Bronchial epithelial cell (primary cell): ENCODE measurements around the gene CSNK1G1. TPM values are rescaled to one million over a fixed set of nuclear protein-coding genes. Genes with fewer than 3 reads are reported as not detected.

Source experiments
- DNase-seq: peaks from one replicate; pipeline ENCODE4 v3.0.0-alpha.2; 2010; ENCODE audit warnings: low read depth
- FAIRE-seq: peaks from 2 replicates; lab custom pipeline; 2011; peaks lifted over from hg19 to GRCh38; lab: Jason Lieb, UNC
- H3K27me3 ChIP-seq: 2 replicates; pipeline ENCODE4 v1.5.1; 2011; ENCODE audit warnings: low read length; ENCODE audit not compliant: control insufficient read depth, insufficient read depth
- H3K36me3 ChIP-seq: 2 replicates; pipeline ENCODE4 v1.5.1; 2011; ENCODE audit warnings: low read length; ENCODE audit not compliant: control insufficient read depth, insufficient read depth
- H3K4me3 ChIP-seq: 2 replicates; pipeline ENCODE4 v1.5.1; 2011; ENCODE audit warnings: mild to moderate bottlenecking, low read depth, low read length, control low read depth
- total RNA-seq: library from RNA; depleted of rRNA; stranded (reverse); fragments of >200 nt; gene quantifications from 2 replicates; pipeline ENCODE4 v1.2.1, GENCODE V29; 2014
- TF ChIP-seq, protein P1 (sequence below): IDR thresholded peaks from 2 replicates; pipeline ENCODE4 v1.5.1; 2011; ENCODE audit warnings: mild to moderate bottlenecking, moderate library complexity, low read length, control low read depth, inconsistent platforms; ENCODE audit not compliant: insufficient read depth, severe bottlenecking

Gene CSNK1G1
- total RNA-seq, 1 donor from 2014 or later: 26.3 TPM

DNA sequence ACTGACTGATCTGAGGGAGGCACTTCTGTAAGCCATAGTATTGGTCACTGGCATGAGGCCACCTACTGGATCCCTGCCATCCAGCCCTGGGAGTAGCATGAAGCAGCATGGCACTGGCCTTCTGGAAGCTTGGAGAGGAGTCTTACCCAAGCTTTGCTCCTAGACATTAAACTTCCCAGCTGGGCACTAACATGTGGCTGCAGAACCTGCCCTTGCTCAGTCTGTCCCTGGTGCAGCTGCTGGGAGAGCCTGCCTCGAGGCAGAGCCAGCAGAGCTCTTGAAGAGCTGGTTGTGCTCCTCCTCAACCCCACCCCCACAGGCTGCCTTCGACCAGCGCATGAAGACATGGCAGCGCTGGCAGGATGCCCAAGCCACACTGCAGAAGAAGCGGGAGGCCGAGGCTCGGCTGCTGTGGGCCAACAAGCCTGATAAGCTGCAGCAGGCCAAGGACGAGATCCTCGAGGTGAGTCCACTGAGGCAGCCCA lies 221.6 kb downstream of the CSNK1G1 start:
- FAIRE-seq (no peak), DNase-seq (no peak)
- H3K36me3 ChIP-seq: peaks cover 36% of the 10 kb centered on the region
- no peaks in the 10 kb centered on the region for H3K27me3 ChIP-seq
- TF ChIP-seq, protein P1, sequence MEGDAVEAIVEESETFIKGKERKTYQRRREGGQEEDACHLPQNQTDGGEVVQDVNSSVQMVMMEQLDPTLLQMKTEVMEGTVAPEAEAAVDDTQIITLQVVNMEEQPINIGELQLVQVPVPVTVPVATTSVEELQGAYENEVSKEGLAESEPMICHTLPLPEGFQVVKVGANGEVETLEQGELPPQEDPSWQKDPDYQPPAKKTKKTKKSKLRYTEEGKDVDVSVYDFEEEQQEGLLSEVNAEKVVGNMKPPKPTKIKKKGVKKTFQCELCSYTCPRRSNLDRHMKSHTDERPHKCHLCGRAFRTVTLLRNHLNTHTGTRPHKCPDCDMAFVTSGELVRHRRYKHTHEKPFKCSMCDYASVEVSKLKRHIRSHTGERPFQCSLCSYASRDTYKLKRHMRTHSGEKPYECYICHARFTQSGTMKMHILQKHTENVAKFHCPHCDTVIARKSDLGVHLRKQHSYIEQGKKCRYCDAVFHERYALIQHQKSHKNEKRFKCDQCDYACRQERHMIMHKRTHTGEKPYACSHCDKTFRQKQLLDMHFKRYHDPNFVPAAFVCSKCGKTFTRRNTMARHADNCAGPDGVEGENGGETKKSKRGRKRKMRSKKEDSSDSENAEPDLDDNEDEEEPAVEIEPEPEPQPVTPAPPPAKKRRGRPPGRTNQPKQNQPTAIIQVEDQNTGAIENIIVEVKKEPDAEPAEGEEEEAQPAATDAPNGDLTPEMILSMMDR: no peak
- H3K4me3 ChIP-seq: no peak overlapping the region

DNA sequence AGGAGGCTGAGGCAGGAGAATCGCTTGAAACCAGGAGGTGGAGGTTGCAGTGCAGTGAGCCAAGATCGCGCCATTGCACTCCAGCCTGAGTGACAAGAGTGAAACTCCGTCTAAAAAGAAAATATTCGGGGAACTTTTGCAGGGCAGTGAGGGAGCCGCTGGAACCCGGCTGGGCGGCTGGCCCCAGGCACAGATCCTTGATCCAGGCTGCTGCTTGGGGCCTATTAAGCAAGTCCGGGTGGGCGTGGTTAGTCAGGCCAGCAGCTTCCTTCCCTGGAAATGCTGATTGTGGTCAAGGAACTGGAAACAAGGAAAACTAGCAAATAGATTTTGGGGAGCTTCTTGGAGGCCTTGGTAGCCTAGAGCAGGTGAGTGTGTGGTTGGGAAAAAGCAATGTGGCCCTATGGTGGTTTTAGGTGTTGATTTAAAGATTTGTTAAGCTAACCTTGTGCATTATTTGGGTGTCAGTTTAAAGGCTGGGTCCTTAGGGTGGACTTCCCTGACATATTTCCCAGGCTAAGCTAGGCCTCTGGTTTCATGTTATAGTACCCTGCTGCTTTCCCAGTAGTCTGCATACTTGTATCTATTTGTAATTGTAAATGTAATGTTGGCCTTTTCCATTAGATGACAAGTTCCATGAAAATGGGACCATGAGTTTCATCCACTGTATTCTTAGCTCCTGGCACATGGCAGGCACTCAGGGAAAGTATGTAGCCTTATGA lies 222.2 kb downstream of the CSNK1G1 start:
- DNase-seq: no peak
- Histone ChIP-seq H3K4me3 (no peak overlapping the region), H3K27me3 (no peaks in the 10 kb centered on the region), H3K36me3 (peaks cover 36% of the 10 kb centered on the region)
- FAIRE-seq: no peak
- TF ChIP-seq, protein P1: no peak

DNA sequence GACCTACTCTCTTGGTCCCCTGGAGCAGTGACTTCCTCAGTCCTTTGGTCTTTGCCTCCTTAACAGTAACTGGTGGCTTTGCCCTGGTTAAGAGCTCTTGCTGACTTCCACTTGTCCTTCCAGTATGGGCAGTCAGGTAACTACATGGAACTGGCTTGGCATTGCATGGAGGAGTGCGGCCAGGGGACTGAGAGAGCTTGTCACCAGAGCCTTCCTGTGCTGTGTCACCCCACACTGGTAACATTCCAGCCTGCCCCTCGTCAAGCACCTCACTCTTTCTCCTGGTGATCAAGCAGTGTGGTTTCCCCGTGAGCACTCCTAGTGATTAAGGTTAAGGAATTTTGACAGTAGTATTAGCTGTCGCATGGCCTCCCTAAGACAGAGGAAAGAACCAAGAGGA lies 223.8 kb downstream of the CSNK1G1 start:
- Histone ChIP-seq H3K27me3 (no peaks in the 10 kb centered on the region), H3K36me3 (peaks cover 29% of the 10 kb centered on the region), H3K4me3 (no peak overlapping the region)
- TF ChIP-seq, protein P1: no peak
- DNase-seq (no peak), FAIRE-seq (no peak)

DNA sequence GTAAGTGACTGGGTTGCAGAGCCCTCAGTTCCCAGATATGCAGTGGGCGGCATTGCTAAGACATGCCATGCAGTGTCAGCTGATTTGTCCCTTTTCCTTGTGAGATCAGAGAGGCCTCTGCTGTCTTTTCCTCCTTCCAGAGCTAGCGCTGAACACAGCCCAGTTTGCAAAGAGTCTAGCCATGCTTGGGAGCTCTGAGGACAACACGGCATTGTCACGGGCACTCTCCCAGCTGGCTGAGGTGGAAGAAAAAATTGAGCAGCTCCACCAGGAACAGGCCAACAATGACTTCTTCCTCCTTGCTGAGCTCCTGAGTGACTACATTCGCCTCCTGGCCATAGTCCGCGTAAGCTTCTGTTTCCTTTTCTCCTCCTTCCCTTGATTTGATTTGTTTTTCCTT lies 224.4 kb downstream of the CSNK1G1 start:
- Histone ChIP-seq H3K36me3 (peaks cover 24% of the 10 kb centered on the region), H3K4me3 (no peak overlapping the region), H3K27me3 (no peaks in the 10 kb centered on the region)
- TF ChIP-seq, protein P1: no peak
- DNase-seq (no peak), FAIRE-seq (no peak)

DNA sequence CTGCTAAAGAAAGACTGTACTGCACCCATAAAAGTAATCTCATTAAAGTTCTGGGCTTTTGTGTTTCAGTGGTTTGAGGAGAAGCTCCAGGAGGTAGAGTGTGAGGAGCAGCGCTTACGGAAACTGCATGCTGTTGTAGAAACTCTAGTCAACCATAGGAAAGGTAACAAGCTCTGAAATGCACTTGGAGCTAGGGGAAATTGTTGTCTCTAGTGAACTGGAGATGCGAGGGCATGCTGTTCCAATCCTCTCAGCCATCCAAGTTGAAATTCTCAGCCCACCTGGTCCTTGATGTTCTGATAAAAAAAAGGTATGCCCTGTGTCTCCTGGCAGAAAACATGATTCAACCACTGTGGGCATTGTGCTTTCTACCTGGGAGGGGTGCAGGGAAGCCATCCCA lies 225.8 kb downstream of the CSNK1G1 start:
- Histone ChIP-seq H3K27me3 (no peaks in the 10 kb centered on the region), H3K36me3 (peaks cover 25% of the 10 kb centered on the region), H3K4me3 (no peak overlapping the region)
- no peak for DNase-seq
- no peak for FAIRE-seq
- TF ChIP-seq, protein P1: no peak
